ENCODE measurements around the gene TEKTIP1. TPM values are rescaled to one million over a fixed set of nuclear protein-coding genes. Genes with fewer than 3 reads are reported as not detected.

The TEKTIP1 gene
- total RNA-seq, 2 experiments from 2014 or later: 4.3 to 6.6 TPM

GRCh38 chr19:3510727-3511126 is 28.2 kb upstream of the TEKTIP1 start:
- H3K27ac Mint-ChIP-seq: no peak overlapping the region
- POLR2A ChIA-PET: interaction anchor here (1.0 kb wide), 1 partner anchor 10 kb away, joined by 4 read pairs; the partner anchor contains the start of gene DOHH
- H3K4me3 Mint-ChIP-seq: no peak overlapping the region
- peaks cover 33% of the 10 kb centered on the region for H3K36me3 Mint-ChIP-seq (ENCODE audit: low read depth)
- H3K4me1 Mint-ChIP-seq: peaks cover 35% of the 10 kb centered on the region
- no peaks in the 10 kb centered on the region for H3K27me3 Mint-ChIP-seq
- no peaks in the 10 kb centered on the region for H3K9me3 Mint-ChIP-seq
- CTCF ChIA-PET: no interaction called here
- no peak for DNase-seq

- POLR2A ChIA-PET: no interaction called here
- no peaks in the 10 kb centered on the region for H3K9me3 Mint-ChIP-seq
- H3K36me3 Mint-ChIP-seq (ENCODE audit: low read depth): peaks cover 32% of the 10 kb centered on the region
- H3K4me1 Mint-ChIP-seq: peaks cover 41% of the 10 kb centered on the region
- H3K27me3 Mint-ChIP-seq: no peaks in the 10 kb centered on the region
- no peak for DNase-seq
- CTCF ChIA-PET: no interaction called here
- H3K4me3 Mint-ChIP-seq: no peak overlapping the region
- no peak overlapping the region for H3K27ac Mint-ChIP-seq
These were observed 27.3 kb upstream of the TEKTIP1 start for GRCh38 chr19:3511506-3512251.

GRCh38 chr19:3512562-3513228 is 26.3 kb upstream of the TEKTIP1 start:
- POLR2A ChIA-PET: no interaction called here
- Mint-ChIP-seq H3K4me3 (no peak overlapping the region), H3K4me1 (peaks cover 35% of the 10 kb centered on the region), H3K9me3 (no peaks in the 10 kb centered on the region), H3K36me3 (ENCODE audit: low read depth) (peaks cover 25% of the 10 kb centered on the region), H3K27ac (no peak overlapping the region), H3K27me3 (no peaks in the 10 kb centered on the region)
- CTCF ChIA-PET: no interaction called here
- DNase-seq: no peak

- Mint-ChIP-seq H3K4me1 (peaks cover 31% of the 10 kb centered on the region), H3K4me3 (no peak overlapping the region)
- CTCF ChIA-PET: no interaction called here
These were observed 25.5 kb upstream of the TEKTIP1 start for GRCh38 chr19:3513229-3514140.

GRCh38 chr19:3514930-3515329 is 24.0 kb upstream of the TEKTIP1 start:
- no peak for DNase-seq
- Mint-ChIP-seq H3K36me3 (ENCODE audit: low read depth) (peaks cover 9% of the 10 kb centered on the region), H3K4me1 (peaks cover 19% of the 10 kb centered on the region), H3K27me3 (no peaks in the 10 kb centered on the region), H3K9me3 (no peaks in the 10 kb centered on the region), H3K4me3 (no peak overlapping the region), H3K27ac (no peak overlapping the region)
- POLR2A ChIA-PET: no interaction called here
- CTCF ChIA-PET: no interaction called here

More at GRCh38 chr19:3513229-3514140, 25.5 kb upstream of the TEKTIP1 start:
- Mint-ChIP-seq H3K27me3 (no peaks in the 10 kb centered on the region), H3K36me3 (ENCODE audit: low read depth) (peaks cover 22% of the 10 kb centered on the region), H3K27ac (no peak overlapping the region), H3K9me3 (no peaks in the 10 kb centered on the region)
- POLR2A ChIA-PET: no interaction called here
- no peak for DNase-seq

DNA sequence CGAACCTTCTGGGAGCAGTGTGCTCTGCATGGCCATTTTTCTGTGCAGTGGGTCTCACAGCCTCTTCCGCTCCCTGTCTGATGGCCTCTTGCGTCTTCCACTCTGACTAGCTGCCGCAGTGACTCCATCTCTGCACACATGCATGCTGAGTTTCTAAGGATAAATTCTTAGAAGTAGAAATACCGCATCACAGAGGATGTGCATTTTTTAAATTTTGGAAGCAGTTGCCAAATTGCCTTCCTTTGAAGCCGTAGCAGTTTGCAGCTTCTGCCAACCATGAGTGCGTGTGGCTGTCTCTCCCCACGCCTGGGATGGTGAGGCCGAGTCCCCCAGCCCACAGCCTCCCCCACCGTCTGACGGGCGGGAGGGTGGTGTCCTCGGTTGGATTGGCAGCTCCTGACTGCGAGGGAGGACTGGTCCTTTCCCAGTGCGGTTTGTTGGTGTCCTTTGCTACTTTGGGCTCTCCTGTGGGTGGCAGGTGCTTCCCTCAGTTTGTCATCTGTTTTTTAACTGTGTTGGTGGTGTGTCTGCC is 23.0 kb upstream of the TEKTIP1 start:
- CTCF ChIA-PET: interaction anchor here (2.0 kb wide), 1 partner anchor 29 kb away, joined by 5 read pairs; no protein-coding TSS in a partner anchor
- Mint-ChIP-seq H3K36me3 (ENCODE audit: low read depth) (peaks cover 6% of the 10 kb centered on the region), H3K4me3 (no peak overlapping the region), H3K4me1 (peaks cover 19% of the 10 kb centered on the region), H3K27me3 (no peaks in the 10 kb centered on the region), H3K27ac (no peak overlapping the region), H3K9me3 (no peaks in the 10 kb centered on the region)
- no peak for DNase-seq
- POLR2A ChIA-PET: no interaction called here

- CTCF ChIA-PET: interaction anchor here (1.2 to 2.0 kb wide), 2 partner anchors 28 to 30 kb away, joined by 4 to 5 read pairs; no protein-coding TSS in a partner anchor
These were observed 22.2 kb upstream of the TEKTIP1 start for GRCh38 chr19:3516675-3517207.

DNA sequence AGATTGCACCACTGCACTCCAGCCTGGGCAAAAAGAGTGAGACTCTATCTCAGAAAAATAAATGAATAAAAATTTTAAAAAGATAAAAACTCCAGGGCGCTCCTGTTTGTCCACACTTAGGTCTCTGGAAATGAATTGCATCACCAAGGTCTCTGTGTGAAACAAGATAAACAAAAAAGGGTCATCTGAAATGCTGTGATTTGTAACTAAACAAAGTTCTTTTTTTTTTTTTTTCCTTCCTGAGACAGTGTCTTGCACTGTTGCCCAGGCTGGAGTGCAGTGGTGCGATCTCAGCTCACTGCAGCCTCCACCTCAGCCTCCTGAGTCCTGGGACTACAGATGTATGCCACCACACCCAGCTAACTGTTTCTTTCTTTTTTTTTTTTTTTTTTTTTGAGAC is 21.3 kb upstream of the TEKTIP1 start:
- no peak overlapping the region for H3K4me3 Mint-ChIP-seq
- DNase-seq: no peak
- no peaks in the 10 kb centered on the region for H3K27me3 Mint-ChIP-seq
- H3K36me3 Mint-ChIP-seq (ENCODE audit: low read depth): peaks cover 13% of the 10 kb centered on the region
- H3K27ac Mint-ChIP-seq: no peak overlapping the region
- peaks cover 21% of the 10 kb centered on the region for H3K4me1 Mint-ChIP-seq
- POLR2A ChIA-PET: interaction anchor here (1.0 to 1.2 kb wide), 2 partner anchors 11 to 13 kb away, joined by 3 to 4 read pairs; no protein-coding TSS in a partner anchor
- CTCF ChIA-PET: interaction anchor here (1.2 to 2.0 kb wide), 2 partner anchors 27 to 29 kb away, joined by 4 to 5 read pairs; no protein-coding TSS in a partner anchor
- no peaks in the 10 kb centered on the region for H3K9me3 Mint-ChIP-seq

More at GRCh38 chr19:3516675-3517207, 22.2 kb upstream of the TEKTIP1 start:
- Mint-ChIP-seq H3K36me3 (ENCODE audit: low read depth) (peaks cover 8% of the 10 kb centered on the region), H3K27me3 (no peaks in the 10 kb centered on the region), H3K4me3 (no peak overlapping the region), H3K27ac (peak overlapping the region; percentile 47), H3K9me3 (no peaks in the 10 kb centered on the region), H3K4me1 (peaks cover 21% of the 10 kb centered on the region)
- POLR2A ChIA-PET: interaction anchor here (1.0 to 1.2 kb wide), 3 partner anchors 10 to 19 kb away, joined by 3 to 4 read pairs (median 3); no protein-coding TSS in a partner anchor
- peak; percentile 43 for DNase-seq

- no peak for DNase-seq
- Mint-ChIP-seq H3K4me3 (no peak overlapping the region), H3K4me1 (peaks cover 21% of the 10 kb centered on the region), H3K36me3 (ENCODE audit: low read depth) (peaks cover 13% of the 10 kb centered on the region), H3K27ac (no peak overlapping the region), H3K27me3 (no peaks in the 10 kb centered on the region), H3K9me3 (no peaks in the 10 kb centered on the region)
- CTCF ChIA-PET: interaction anchor here (1.4 kb wide), 1 partner anchor 46 kb away, joined by 4 read pairs; no protein-coding TSS in a partner anchor
- POLR2A ChIA-PET: no interaction called here
These were observed 20.7 kb upstream of the TEKTIP1 start for GRCh38 chr19:3518255-3518654.

- ChIA-PET CTCF (interaction anchor here (1.4 kb wide), 1 partner anchor 46 kb away, joined by 4 read pairs; no protein-coding TSS in a partner anchor), POLR2A (no interaction called here)
- no peaks in the 10 kb centered on the region for H3K9me3 Mint-ChIP-seq
- H3K36me3 Mint-ChIP-seq (ENCODE audit: low read depth): peaks cover 15% of the 10 kb centered on the region
- no peaks in the 10 kb centered on the region for H3K27me3 Mint-ChIP-seq
- H3K4me1 Mint-ChIP-seq: peaks cover 20% of the 10 kb centered on the region
- DNase-seq: no peak
- no peak overlapping the region for H3K27ac Mint-ChIP-seq
- no peak overlapping the region for H3K4me3 Mint-ChIP-seq
These were observed 20.3 kb upstream of the TEKTIP1 start for GRCh38 chr19:3518659-3519058.

DNA sequence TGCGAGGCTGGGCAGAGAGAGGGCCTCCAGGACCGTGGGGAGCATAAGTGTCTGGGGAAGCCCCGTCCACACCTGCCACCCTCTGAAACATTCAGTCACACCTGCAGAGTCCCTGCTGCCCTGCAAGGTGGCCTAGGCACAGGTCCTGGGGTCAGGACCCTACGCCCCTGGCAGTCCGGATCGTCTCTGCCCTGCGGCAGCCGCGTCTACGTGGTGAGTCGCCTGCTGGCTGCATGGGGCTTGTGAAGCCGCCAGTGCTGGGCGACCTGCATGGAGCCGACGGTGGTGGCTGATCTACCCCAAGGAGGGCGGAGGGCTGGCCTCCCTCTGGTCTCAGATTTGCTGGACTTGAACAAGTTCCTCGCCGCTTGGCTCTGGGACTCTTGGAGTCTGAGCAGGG is 19.8 kb upstream of the TEKTIP1 start:
- no peak for DNase-seq
- H3K9me3 Mint-ChIP-seq: no peaks in the 10 kb centered on the region
- POLR2A ChIA-PET: no interaction called here
- CTCF ChIA-PET: interaction anchor here (1.4 kb wide), 1 partner anchor 47 kb away, joined by 4 read pairs; no protein-coding TSS in a partner anchor
- H3K27ac Mint-ChIP-seq: no peak overlapping the region
- H3K36me3 Mint-ChIP-seq (ENCODE audit: low read depth): peaks cover 20% of the 10 kb centered on the region
- no peaks in the 10 kb centered on the region for H3K27me3 Mint-ChIP-seq
- H3K4me3 Mint-ChIP-seq: no peak overlapping the region
- peaks cover 18% of the 10 kb centered on the region for H3K4me1 Mint-ChIP-seq

All from activated CD4-positive, alpha-beta memory T cell treated with anti-CD3 and anti-CD28 coated beads, Interleukin-2, amount 10 ng/mL, durations not matched to agents 7 days and 5 days (primary cell).